Breast epithelium (tissue), 3 donors: ENCODE data around the gene KCNE1.

Source experiments
- POLR2A ChIP-seq: fragments of 450-650 bp; IDR thresholded peaks from one replicate; pipeline ENCODE4 v1.6.1; 2016; ENCODE audit warnings: antibody characterized with exemption, mild to moderate bottlenecking, moderate library complexity
- POLR2AphosphoS5 ChIP-seq, 3 donors: sonication (generic); formaldehyde crosslinking; IDR thresholded peaks; one replicate each; pipeline ENCODE4 v1.6.1; 2017; ENCODE audit warnings: antibody characterized with exemption in 3 of 3
- TF ChIP-seq, protein P1 (sequence below), 3 donors: fragments of 450-650 bp; IDR thresholded peaks; one replicate each; pipeline ENCODE4 v1.5.1; 2016 to 2017; ENCODE audit warnings: antibody characterized with exemption in 3 of 3, mild to moderate bottlenecking in 3 of 3, moderate library complexity in 3 of 3

GRCh38 chr21:34522284-34522683 is 10.3 kb upstream of the KCNE1 start:
- TF ChIP-seq, protein P1, sequence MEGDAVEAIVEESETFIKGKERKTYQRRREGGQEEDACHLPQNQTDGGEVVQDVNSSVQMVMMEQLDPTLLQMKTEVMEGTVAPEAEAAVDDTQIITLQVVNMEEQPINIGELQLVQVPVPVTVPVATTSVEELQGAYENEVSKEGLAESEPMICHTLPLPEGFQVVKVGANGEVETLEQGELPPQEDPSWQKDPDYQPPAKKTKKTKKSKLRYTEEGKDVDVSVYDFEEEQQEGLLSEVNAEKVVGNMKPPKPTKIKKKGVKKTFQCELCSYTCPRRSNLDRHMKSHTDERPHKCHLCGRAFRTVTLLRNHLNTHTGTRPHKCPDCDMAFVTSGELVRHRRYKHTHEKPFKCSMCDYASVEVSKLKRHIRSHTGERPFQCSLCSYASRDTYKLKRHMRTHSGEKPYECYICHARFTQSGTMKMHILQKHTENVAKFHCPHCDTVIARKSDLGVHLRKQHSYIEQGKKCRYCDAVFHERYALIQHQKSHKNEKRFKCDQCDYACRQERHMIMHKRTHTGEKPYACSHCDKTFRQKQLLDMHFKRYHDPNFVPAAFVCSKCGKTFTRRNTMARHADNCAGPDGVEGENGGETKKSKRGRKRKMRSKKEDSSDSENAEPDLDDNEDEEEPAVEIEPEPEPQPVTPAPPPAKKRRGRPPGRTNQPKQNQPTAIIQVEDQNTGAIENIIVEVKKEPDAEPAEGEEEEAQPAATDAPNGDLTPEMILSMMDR (IDR thresholded peaks at IDR 0.05), result no peak
- no peak for TF ChIP-seq POLR2A
- TF ChIP-seq POLR2AphosphoS5 (IDR thresholded peaks at IDR 0.05), result no peak
